Measurements from ENCODE around the gene PGS1. TPM values are rescaled to one million over a fixed set of nuclear protein-coding genes. Genes with fewer than 3 reads are reported as not detected.

Gene PGS1
- 21.0 and 23.8 TPM in 2 replicates for total RNA-seq

DNA sequence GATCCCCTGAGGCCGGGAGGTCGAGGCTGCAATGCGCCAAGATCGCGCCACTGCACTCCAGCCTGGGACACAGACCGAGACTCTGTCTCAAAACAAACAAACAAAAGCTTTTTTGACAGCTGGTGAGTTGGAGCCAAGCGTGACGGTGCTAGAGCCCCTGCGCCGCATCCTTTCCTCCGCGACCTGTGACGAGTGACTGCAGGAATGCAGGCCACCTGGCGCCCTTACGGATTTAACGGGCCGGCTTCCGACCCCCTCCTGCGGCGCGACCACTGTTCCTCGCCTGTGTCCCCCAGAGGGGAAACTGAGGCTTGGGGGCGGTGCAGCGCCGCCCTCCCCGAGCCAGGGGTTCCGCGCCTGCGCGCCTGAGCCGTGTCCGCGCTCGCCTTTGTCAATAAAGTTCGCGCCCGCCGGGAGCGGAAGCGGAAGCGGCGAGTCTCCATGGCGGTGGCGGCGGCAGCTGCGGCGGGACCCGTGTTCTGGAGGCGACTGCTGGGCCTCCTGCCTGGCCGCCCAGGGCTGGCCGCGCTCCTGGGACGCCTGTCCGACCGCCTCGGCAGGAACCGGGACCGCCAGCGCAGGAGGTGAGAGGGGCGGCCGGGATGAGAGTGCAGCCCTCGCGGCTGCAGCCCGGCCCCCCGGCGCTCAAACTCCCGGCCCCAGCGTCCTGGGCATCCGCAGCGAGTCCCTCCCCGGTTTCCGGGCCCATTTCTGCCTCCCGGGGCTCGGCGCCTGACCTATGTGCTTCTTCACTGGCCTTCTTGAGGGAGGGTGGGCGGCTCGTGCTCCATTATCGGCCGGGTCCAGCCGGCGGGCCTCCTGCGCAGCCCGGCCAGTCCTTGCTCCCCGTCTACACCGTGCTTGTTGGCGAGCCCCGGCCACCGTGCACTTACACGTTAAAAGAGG lies at the start of gene PGS1:
PGS1 (plus strand) TSS at position 425 of the 906 bp plus-strand sequence; CDS start at position 442, 17 bp downstream.

GRCh38 chr17:78359997-78360370 lies 18.5 kb upstream of the PGS1 start, which contains the start of gene SOCS3:
SOCS3 (minus strand) TSS chr17:78360077; CDS start chr17:78359095, 982 bp downstream.

Other genes with a start within 250 kb of the PGS1 start
- gene TMC6, start 249.9 kb upstream of the PGS1 start, total RNA-seq, result 34.8 and 82.6 TPM in 2 replicates
- gene TMC8, start 247.9 kb upstream of the PGS1 start, total RNA-seq, result 0.08 TPM in 1 of 2 replicates, not detected in the other
- not detected in 2 replicates for gene C17orf99, start 232.3 kb upstream of the PGS1 start, total RNA-seq
- 35.1 and 52.7 TPM in 2 replicates for gene SYNGR2, start 210.1 kb upstream of the PGS1 start, total RNA-seq
- gene TK1, start 191.6 kb upstream of the PGS1 start, total RNA-seq, result 56.5 and 150 TPM in 2 replicates
- 18.4 and 43.5 TPM in 2 replicates for gene AFMID, start 191.3 kb upstream of the PGS1 start, total RNA-seq
- 25.3 and 69.2 TPM in 2 replicates for gene BIRC5, start 164.4 kb upstream of the PGS1 start, total RNA-seq
- not detected in 2 replicates for gene TMEM235, start 147.0 kb upstream of the PGS1 start, total RNA-seq
- 16.9 and 18.4 TPM in 2 replicates for gene SOCS3, start 18.6 kb upstream of the PGS1 start, total RNA-seq
- gene DNAH17, start 198.7 kb downstream of the PGS1 start, total RNA-seq, result 0.39 and 1.1 TPM in 2 replicates